K562 (cell line): ENCODE measurements around the gene TMEM45B. TPM values are rescaled to one million over a fixed set of nuclear protein-coding genes. Genes with fewer than 3 reads are reported as not detected.
"Not testable (repeated sequence)": the region's sequence is repeated elsewhere in the genome, so short reads cannot be mapped to it uniquely, and the experiment has no call there.

ENCODE experiments used
- ATAC-seq: fragments of 200-7000 bp; cut with Tn5 transposase; 3 replicates; pipeline ENCODE4 v1.9.1; 2020; ENCODE audit warnings: moderate library complexity
- BruUV-seq: library from RNA; stranded (reverse); fragments of 400-500 nt; replicated peaks from 2 replicates; lab custom pipeline; 2021; lab: Mats Ljungman, UMichigan
- CTCF ChIA-PET: fragments of 300-600 bp; formaldehyde crosslinking; extraction: SDS; loops from one replicate; lab custom pipeline; 2021; ENCODE audit warnings: low intra/inter-chr PET ratio; lab: Yijun Ruan, JAX
- POLR2A ChIA-PET: fragments of 300-600, 350-650 bp; sonication (Branson Sonifier 250); formaldehyde crosslinking; extraction: SDS; loops from one replicate; lab custom pipeline; 2021; ENCODE audit warnings: antibody characterized with exemption, inconsistent platforms; lab: Yijun Ruan, JAX
- DNase-seq, 4 experiments: peaks; one replicate each; pipeline versions ENCODE4 v3.0.0 to v3.0.0-alpha.2; 2011 to 2018; ENCODE audit warnings: low spot score in 3 of 4, mixed read lengths in 3 of 4; ENCODE audit errors: extremely low read depth in 1 of 4
- FAIRE-seq: peaks from 2 replicates; lab custom pipeline; 2011; peaks lifted over from hg19 to GRCh38; lab: Jason Lieb, UNC
- H2AFZ ChIP-seq: 2 replicates; pipeline ENCODE4 v1.6.0; 2011; ENCODE audit warnings: low read depth, low read length, control low read depth, inconsistent platforms
- H3K27ac ChIP-seq: fragments of 200-600 bp; 3 replicates; pipeline ENCODE4 v1.8.0; 2011; ENCODE audit warnings: low read depth, mild to moderate bottlenecking, control low read depth, inconsistent platforms, low read length, moderate library complexity, mixed read lengths; ENCODE audit errors: extremely low read depth
- H3K27me3 ChIP-seq, 2 experiments: fragments of 300-600 bp in 1 of 2; 2 replicates in 1 of 2; 3 replicates in 1 of 2; pipeline versions ENCODE4 v1.6.0 to v1.8.0; 2011; ENCODE audit warnings: inconsistent platforms in 2 of 2, low read length in 2 of 2, mild to moderate bottlenecking in 1 of 2, mixed read lengths in 1 of 2, moderate library complexity in 1 of 2; ENCODE audit not compliant: control insufficient read depth in 2 of 2, insufficient read depth in 2 of 2
- H3K36me3 ChIP-seq: fragments of 300-600 bp; 3 replicates; pipeline ENCODE4 v1.8.0; 2011; ENCODE audit warnings: mild to moderate bottlenecking, low read length, inconsistent platforms; ENCODE audit not compliant: control insufficient read depth, insufficient read depth
- H3K4me1 ChIP-seq, 2 experiments: fragments of 200-600 bp in 1 of 2; replicated peaks in 1 of 2; 2 replicates in 1 of 2; 3 replicates in 1 of 2; pipeline versions ENCODE4 v1.5.1 to v1.8.0; 2011; ENCODE audit warnings: inconsistent platforms in 2 of 2, low read length in 2 of 2, mild to moderate bottlenecking in 1 of 2, mixed read lengths in 1 of 2, moderate library complexity in 1 of 2; ENCODE audit not compliant: control insufficient read depth in 2 of 2, insufficient read depth in 2 of 2
- H3K4me2 ChIP-seq: 2 replicates; pipeline ENCODE4 v1.6.1; 2011; ENCODE audit warnings: low read length, control low read depth, inconsistent platforms, mixed read lengths; ENCODE audit not compliant: insufficient read depth
- H3K4me3 ChIP-seq: fragments of 200-600 bp; sonication (generic), shearing (Covaris generic); 2 replicates; pipeline ENCODE4 v1.5.1; 2016; ENCODE audit warnings: control low read depth, inconsistent platforms
- H3K79me2 ChIP-seq: fragments of 200-600 bp; 3 replicates; pipeline ENCODE4 v1.8.0; 2011; ENCODE audit warnings: low read length, inconsistent platforms; ENCODE audit not compliant: control insufficient read depth, insufficient read depth
- H3K9ac ChIP-seq, 2 experiments: 2 replicates each; pipeline versions ENCODE4 v1.6.0 to v1.6.1; 2011; ENCODE audit warnings: low read depth in 2 of 2, low read length in 2 of 2, control low read depth in 1 of 2, inconsistent platforms in 1 of 2, mild to moderate bottlenecking in 1 of 2, mixed read lengths in 1 of 2; ENCODE audit not compliant: insufficient read depth in 1 of 2
- H3K9me1 ChIP-seq: one replicate; pipeline ENCODE4 v1.6.0; 2011; ENCODE audit warnings: inconsistent platforms, mild to moderate bottlenecking, low read length, moderate library complexity; ENCODE audit not compliant: control insufficient read depth, insufficient read depth
- H3K9me3 ChIP-seq: replicated peaks from 2 replicates; pipeline ENCODE4 v1.5.1; 2011; ENCODE audit warnings: low read depth, low read length, inconsistent platforms; ENCODE audit not compliant: control insufficient read depth, insufficient read depth
- H4K20me1 ChIP-seq: replicated peaks from 2 replicates; pipeline ENCODE4 v1.6.1; 2011; ENCODE audit warnings: low read length, inconsistent platforms, mixed read lengths; ENCODE audit not compliant: control insufficient read depth, insufficient read depth
- WGBS: fragments of 100-300 bp; shearing (Covaris generic); methylation state at CpG from one replicate; pipeline ENCODE4 v1.1.6; 2016; ENCODE audit warnings: low coverage, mixed read lengths; ENCODE audit not compliant: insufficient coverage; ENCODE audit errors: missing lambda C conversion rate; 5-methylcytosine and 5-hydroxymethylcytosine counted together
- in situ Hi-C: fragments of 300-500 bp; cut with MboI; formaldehyde crosslinking; loops from 4 replicates; pipeline ENCODE4 v1.15.0; 2018; ENCODE audit warnings: inconsistent platforms, mixed read lengths
- intact Hi-C: fragments of 100-400 bp; cut with micrococcal nuclease; formaldehyde crosslinking; loops from 2 replicates; pipeline ENCODE4 v1.14.2; 2022
- polyA plus RNA-seq, 8 experiments: library from polyadenylated mRNA; depleted of rRNA in 4 of 8; stranded (reverse) in 5 of 8; unstranded in 3 of 8; fragments of >200 nt; fragmentation: Nextera tagmentation in 2 of 8; fragmentation: Illumina TruSeq in 1 of 8; extraction: Ambion mirVana in 2 of 8; extraction: Trizol in 1 of 8; gene quantifications; 2 replicates each; pipeline versions ENCODE4 v1.2.1 to v1.2.3, GENCODE V29; 2011 to 2014; ENCODE audit warnings: inconsistent platforms in 1 of 8, missing spikeins in 1 of 8
- total RNA-seq, 7 experiments: library from RNA; depleted of rRNA in 6 of 7; stranded (reverse); fragments of >200 nt in 6 of 7; fragmentation: Illumina TruSeq in 2 of 7; extraction: Trizol in 2 of 7; gene quantifications; 2 replicates each; pipeline versions ENCODE4 v1.2.1 to v1.2.3, GENCODE V29; 2011 to 2021; ENCODE audit warnings: low replicate concordance in 1 of 7

TMEM45B gene
- total and polyA plus RNA-seq, 9 of the 15 experiments (the other 6 are each of a cell fraction or from before 2014, with no cell fraction given): 0.07 TPM; not detected in 8

- H3K4me2 ChIP-seq, H4K20me1 ChIP-seq, H3K9me1 ChIP-seq, H3K36me3 ChIP-seq, H3K9me3 ChIP-seq, H3K27me3 ChIP-seq, POLR2A ChIA-PET, CTCF ChIA-PET, DNase-seq, BruUV-seq, H3K4me1 ChIP-seq, intact Hi-C loops, in situ Hi-C loops, H3K9ac ChIP-seq, H3K4me3 ChIP-seq, ATAC-seq, FAIRE-seq, H3K79me2 ChIP-seq, H2AFZ ChIP-seq, H3K27ac ChIP-seq: not testable (repeated sequence)
- 2% methylated on average over 4 of the region's 4 CpGs for WGBS
These were observed 15.6 kb downstream of the TMEM45B start for GRCh38 chr11:129831227-129831626.

- ATAC-seq: not testable (repeated sequence)
- POLR2A ChIA-PET: interaction anchor here (1.7 kb wide), 1 partner anchor 21 kb away, joined by 4 read pairs; no protein-coding TSS in a partner anchor
- whole genome bisulfite sequencing: 5% methylated on average over 5 of the region's 6 CpGs
These were observed 17.6 kb downstream of the TMEM45B start for GRCh38 chr11:129833260-129833659.

GRCh38 chr11:129836423-129836891 lies 20.8 kb downstream of the TMEM45B start:
- CTCF ChIA-PET: not testable (repeated sequence)

More at GRCh38 chr11:129833260-129833659, 17.6 kb downstream of the TMEM45B start:
- H3K27ac ChIP-seq, H3K36me3 ChIP-seq, FAIRE-seq, H3K9me1 ChIP-seq, intact Hi-C loops, H3K4me3 ChIP-seq, H3K4me1 ChIP-seq, H2AFZ ChIP-seq, H3K4me2 ChIP-seq, CTCF ChIA-PET, H3K9ac ChIP-seq, DNase-seq, H3K79me2 ChIP-seq, H4K20me1 ChIP-seq, H3K27me3 ChIP-seq, H3K9me3 ChIP-seq, BruUV-seq, in situ Hi-C loops: not testable (repeated sequence)

More at GRCh38 chr11:129836423-129836891, 20.8 kb downstream of the TMEM45B start:
- H3K9me3 ChIP-seq, H3K27ac ChIP-seq, H3K36me3 ChIP-seq, ATAC-seq, in situ Hi-C loops, H3K4me1 ChIP-seq, H4K20me1 ChIP-seq, H2AFZ ChIP-seq, POLR2A ChIA-PET, intact Hi-C loops, H3K9ac ChIP-seq, H3K4me3 ChIP-seq, H3K9me1 ChIP-seq, H3K79me2 ChIP-seq, H3K4me2 ChIP-seq, FAIRE-seq, DNase-seq, BruUV-seq, H3K27me3 ChIP-seq: not testable (repeated sequence)
- WGBS: 0% methylated on average over 1 of the region's 1 CpG
